Gastrocnemius medialis (tissue), 4 donors: ENCODE measurements around the gene LRRC63.

Experiments
- POLR2A ChIP-seq, 2 donors: fragments of 450-650 bp; IDR thresholded peaks; one replicate each; pipeline ENCODE4 v1.6.1; 2017; ENCODE audit warnings: antibody characterized with exemption in 2 of 2, mild to moderate bottlenecking in 2 of 2, moderate library complexity in 2 of 2
- TF ChIP-seq, protein P1 (sequence below), 5 experiments: fragments of 450-650 bp in 3 of 5; fragments of 200-600 bp in 2 of 5; sonication (generic) in 2 of 5; IDR thresholded peaks in 4 of 5; conservative IDR thresholded peaks in 1 of 5; 1 replicate in 4 of 5; 2 replicates in 1 of 5; pipeline ENCODE4 v1.5.1; 2016 to 2019; ENCODE audit warnings: antibody characterized with exemption in 5 of 5, mild to moderate bottlenecking in 3 of 5, moderate library complexity in 3 of 5

DNA sequence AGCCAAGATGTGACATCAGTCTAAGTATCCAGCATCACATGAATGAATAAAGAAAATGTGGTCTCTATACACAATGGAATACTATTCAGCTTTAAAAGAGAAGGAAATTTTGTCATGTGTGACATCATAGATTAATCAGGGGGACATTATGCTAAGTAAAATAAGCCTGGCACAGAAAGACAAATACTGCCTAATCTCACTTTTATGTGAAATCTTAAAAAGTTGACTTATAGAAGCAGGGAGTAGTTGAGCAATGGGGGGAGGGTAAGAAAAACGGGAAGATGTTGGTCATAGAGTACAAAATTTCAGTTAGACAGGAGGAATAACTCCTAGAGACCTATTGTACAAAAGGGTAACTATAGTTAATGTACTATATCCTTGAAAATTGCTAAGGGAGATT lies 19.3 kb upstream of the LRRC63 start:
- TF ChIP-seq, protein P1, sequence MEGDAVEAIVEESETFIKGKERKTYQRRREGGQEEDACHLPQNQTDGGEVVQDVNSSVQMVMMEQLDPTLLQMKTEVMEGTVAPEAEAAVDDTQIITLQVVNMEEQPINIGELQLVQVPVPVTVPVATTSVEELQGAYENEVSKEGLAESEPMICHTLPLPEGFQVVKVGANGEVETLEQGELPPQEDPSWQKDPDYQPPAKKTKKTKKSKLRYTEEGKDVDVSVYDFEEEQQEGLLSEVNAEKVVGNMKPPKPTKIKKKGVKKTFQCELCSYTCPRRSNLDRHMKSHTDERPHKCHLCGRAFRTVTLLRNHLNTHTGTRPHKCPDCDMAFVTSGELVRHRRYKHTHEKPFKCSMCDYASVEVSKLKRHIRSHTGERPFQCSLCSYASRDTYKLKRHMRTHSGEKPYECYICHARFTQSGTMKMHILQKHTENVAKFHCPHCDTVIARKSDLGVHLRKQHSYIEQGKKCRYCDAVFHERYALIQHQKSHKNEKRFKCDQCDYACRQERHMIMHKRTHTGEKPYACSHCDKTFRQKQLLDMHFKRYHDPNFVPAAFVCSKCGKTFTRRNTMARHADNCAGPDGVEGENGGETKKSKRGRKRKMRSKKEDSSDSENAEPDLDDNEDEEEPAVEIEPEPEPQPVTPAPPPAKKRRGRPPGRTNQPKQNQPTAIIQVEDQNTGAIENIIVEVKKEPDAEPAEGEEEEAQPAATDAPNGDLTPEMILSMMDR (IDR thresholded peaks at IDR 0.05 in 4 of 5, conservative IDR thresholded peaks at IDR 0.05 in 1 of 5): no peak
- no peak for TF ChIP-seq POLR2A (IDR thresholded peaks at IDR 0.05)
